GM23338 (cell line): ENCODE data around the gene TMEM132D.

Experiments used
- EZH2 ChIP-seq: fragments of 200-600 bp; sonication (generic); IDR thresholded peaks from one replicate; pipeline ENCODE4 v1.8.0; 2017; ENCODE audit warnings: antibody characterized with exemption, mild to moderate bottlenecking, low read depth; ENCODE audit not compliant: unreplicated experiment
- EZH2phosphoT487 ChIP-seq: fragments of 200-600 bp; sonication (generic); IDR thresholded peaks from one replicate; pipeline ENCODE4 v1.8.1; 2018; ENCODE audit warnings: antibody characterized with exemption; ENCODE audit not compliant: unreplicated experiment
- JUNB ChIP-seq: IDR thresholded peaks from one replicate; pipeline ENCODE4 v1.6.1; 2016; ENCODE audit warnings: antibody characterized with exemption; ENCODE audit not compliant: unreplicated experiment
- POLR2AphosphoS5 ChIP-seq: IDR thresholded peaks from 2 replicates; pipeline ENCODE4 v1.6.1; 2016; ENCODE audit warnings: antibody characterized with exemption, low read depth
- REST ChIP-seq: IDR thresholded peaks from one replicate; pipeline ENCODE4 v1.6.1; 2018; ENCODE audit warnings: antibody characterized with exemption; ENCODE audit not compliant: unreplicated experiment
- ZNF462 ChIP-seq: fragments of 250-450 bp; sonication (Bioruptor Pico); IDR thresholded peaks from 2 replicates; pipeline ENCODE4 v1.5.0; 2020; ENCODE audit warnings: mild to moderate bottlenecking, moderate library complexity
- TF ChIP-seq, protein P1 (sequence below), 2 experiments: fragments of 200-600 bp in 1 of 2; sonication (generic) in 1 of 2; conservative IDR thresholded peaks; 2 replicates each; pipeline versions ENCODE4 v1.5.1 to v1.6.1; 2016 to 2017; ENCODE audit warnings: antibody characterized with exemption in 2 of 2, low read depth in 2 of 2, mild to moderate bottlenecking in 2 of 2, moderate library complexity in 1 of 2

- TF ChIP-seq ZNF462 (CRISPR knock-in tag) = no peak
- no peak for TF ChIP-seq POLR2AphosphoS5
- TF ChIP-seq, protein P1, sequence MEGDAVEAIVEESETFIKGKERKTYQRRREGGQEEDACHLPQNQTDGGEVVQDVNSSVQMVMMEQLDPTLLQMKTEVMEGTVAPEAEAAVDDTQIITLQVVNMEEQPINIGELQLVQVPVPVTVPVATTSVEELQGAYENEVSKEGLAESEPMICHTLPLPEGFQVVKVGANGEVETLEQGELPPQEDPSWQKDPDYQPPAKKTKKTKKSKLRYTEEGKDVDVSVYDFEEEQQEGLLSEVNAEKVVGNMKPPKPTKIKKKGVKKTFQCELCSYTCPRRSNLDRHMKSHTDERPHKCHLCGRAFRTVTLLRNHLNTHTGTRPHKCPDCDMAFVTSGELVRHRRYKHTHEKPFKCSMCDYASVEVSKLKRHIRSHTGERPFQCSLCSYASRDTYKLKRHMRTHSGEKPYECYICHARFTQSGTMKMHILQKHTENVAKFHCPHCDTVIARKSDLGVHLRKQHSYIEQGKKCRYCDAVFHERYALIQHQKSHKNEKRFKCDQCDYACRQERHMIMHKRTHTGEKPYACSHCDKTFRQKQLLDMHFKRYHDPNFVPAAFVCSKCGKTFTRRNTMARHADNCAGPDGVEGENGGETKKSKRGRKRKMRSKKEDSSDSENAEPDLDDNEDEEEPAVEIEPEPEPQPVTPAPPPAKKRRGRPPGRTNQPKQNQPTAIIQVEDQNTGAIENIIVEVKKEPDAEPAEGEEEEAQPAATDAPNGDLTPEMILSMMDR (conservative IDR thresholded peaks at IDR 0.05; ENCODE audit: low read depth in 2 of 2) = no peak
- no peak for TF ChIP-seq REST
- TF ChIP-seq EZH2 = no peak
- TF ChIP-seq JUNB = no peak
- no peak for TF ChIP-seq EZH2phosphoT487
Observed at GRCh38 chr12:129660946-129661345, 242.9 kb downstream of the TMEM132D start.
